Measurements from ENCODE around the gene KAT2B. TPM values are rescaled to one million over a fixed set of nuclear protein-coding genes. Genes with fewer than 3 reads are reported as not detected.

KAT2B gene
- polyA plus RNA-seq, 1 of the 3 experiments (the other 2 are of a cell fraction) = 2.1 TPM

DNA sequence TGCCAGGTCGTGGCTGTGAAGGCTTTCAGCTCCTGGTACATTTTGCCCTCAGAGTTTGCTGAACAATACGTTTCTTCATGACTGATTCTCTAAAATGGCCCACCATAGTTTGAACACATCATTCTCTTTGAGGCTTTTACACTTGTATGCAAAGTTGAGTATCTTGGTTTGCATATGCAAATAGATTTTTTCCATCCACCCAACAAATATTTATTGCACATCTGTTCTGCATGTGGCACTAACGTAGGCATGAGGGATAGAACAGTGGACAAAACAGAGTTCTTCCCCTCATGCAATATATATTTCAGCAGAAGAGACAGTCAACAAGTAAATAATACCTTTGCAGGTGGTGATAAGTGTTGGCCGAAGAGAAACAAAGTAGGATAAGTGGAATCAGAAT is 55.2 kb downstream of the KAT2B start:
- Histone ChIP-seq H3F3A (replicated peaks; ENCODE audit: insufficient read depth) (no peaks in the 10 kb centered on the region), H3K27ac (ENCODE audit: low read depth in 2 of 2, low read length in 1 of 2) (no peak overlapping the region), H4K20me1 (ENCODE audit: insufficient read depth) (no peaks in the 10 kb centered on the region), H3K79me2 (ENCODE audit: insufficient read depth) (no peaks in the 10 kb centered on the region), H2AFZ (ENCODE audit: low read depth) (no peak overlapping the region), H3K4me3 (ENCODE audit: low read depth in 2 of 2, low read length in 1 of 2) (no peak overlapping the region), H3K9ac (no peak overlapping the region), H3K9me2 (no peaks in the 10 kb centered on the region), H3K4me1 (ENCODE audit: control insufficient read depth in 1 of 2, insufficient read depth in 2 of 2, low read depth in 1 of 2, low read length in 1 of 2) (no peaks in the 10 kb centered on the region), H3K4me2 (no peak overlapping the region), H3K36me3 (replicated peaks in 1 of 2; ENCODE audit: control insufficient read depth in 1 of 2, insufficient read depth in 2 of 2, low read length in 1 of 2) (no peaks in the 10 kb centered on the region), H3K27me3 (ENCODE audit: insufficient read depth) (no peaks in the 10 kb centered on the region), H3K9me3 (no peaks in the 10 kb centered on the region)
- ChIA-PET CTCF (no interaction called here), POLR2A (no interaction called here)
- no peak for DNase-seq
- TF ChIP-seq SMC3 (IDR thresholded peaks at IDR 0.05; ENCODE audit: low read depth, low read length) (no peak), RCOR1 (IDR thresholded peaks at IDR 0.05; ENCODE audit: low read length) (no peak), CHD2 (IDR thresholded peaks at IDR 0.05; ENCODE audit: low read length, partially characterized antibody) (no peak)
- TF ChIP-seq, protein P1, sequence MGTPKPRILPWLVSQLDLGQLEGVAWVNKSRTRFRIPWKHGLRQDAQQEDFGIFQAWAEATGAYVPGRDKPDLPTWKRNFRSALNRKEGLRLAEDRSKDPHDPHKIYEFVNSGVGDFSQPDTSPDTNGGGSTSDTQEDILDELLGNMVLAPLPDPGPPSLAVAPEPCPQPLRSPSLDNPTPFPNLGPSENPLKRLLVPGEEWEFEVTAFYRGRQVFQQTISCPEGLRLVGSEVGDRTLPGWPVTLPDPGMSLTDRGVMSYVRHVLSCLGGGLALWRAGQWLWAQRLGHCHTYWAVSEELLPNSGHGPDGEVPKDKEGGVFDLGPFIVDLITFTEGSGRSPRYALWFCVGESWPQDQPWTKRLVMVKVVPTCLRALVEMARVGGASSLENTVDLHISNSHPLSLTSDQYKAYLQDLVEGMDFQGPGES (IDR thresholded peaks at IDR 0.05; ENCODE audit: low read depth, low read length) = no peak
- WGBS (ENCODE audit: low lambda C conversion rate) = 75% methylated on average over 4 of the region's 4 CpGs

DNA sequence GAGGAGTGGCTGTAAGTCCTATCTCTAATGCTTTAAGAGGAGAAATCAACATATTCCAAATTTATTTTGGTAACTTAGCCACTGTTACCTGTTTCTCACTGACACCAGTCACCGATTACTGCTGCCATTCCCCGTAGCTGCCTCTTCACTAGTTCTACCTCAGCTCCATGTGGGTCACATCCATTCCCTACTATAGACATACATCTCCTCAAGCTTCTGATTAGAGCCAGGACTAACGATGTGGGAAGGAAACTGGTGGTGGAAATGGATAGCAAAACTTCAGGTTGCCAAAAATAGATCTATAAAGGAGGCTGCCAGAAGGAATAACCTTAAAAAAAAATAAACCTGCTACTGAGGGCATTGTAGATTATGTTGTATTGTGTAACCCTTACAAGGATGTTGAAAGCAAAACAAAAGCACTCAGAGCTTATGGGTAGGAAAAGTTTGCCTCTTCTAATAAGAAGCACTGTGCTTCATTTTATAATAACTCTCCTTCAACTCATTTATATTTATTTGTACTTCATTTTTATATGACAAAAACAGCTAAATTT is 56.0 kb downstream of the KAT2B start:
- POLR2A ChIA-PET = no interaction called here
- no peak overlapping the region for H2AFZ ChIP-seq (ENCODE audit: low read depth)
- H3K9me3 ChIP-seq = no peaks in the 10 kb centered on the region
- H3K36me3 ChIP-seq (replicated peaks in 1 of 2; ENCODE audit: control insufficient read depth in 1 of 2, insufficient read depth in 2 of 2, low read length in 1 of 2) = no peaks in the 10 kb centered on the region
- H3K4me1 ChIP-seq (ENCODE audit: control insufficient read depth in 1 of 2, insufficient read depth in 2 of 2, low read depth in 1 of 2, low read length in 1 of 2) = no peaks in the 10 kb centered on the region
- H3K27ac ChIP-seq (ENCODE audit: low read depth in 2 of 2, low read length in 1 of 2) = no peak overlapping the region
- no peaks in the 10 kb centered on the region for H3K79me2 ChIP-seq (ENCODE audit: insufficient read depth)
- WGBS (ENCODE audit: low lambda C conversion rate) = 80% methylated on average over 3 of the region's 3 CpGs
- CTCF ChIA-PET = no interaction called here
- H3K4me2 ChIP-seq = no peak overlapping the region
- no peak for DNase-seq
- H4K20me1 ChIP-seq (ENCODE audit: insufficient read depth) = no peaks in the 10 kb centered on the region
- H3K4me3 ChIP-seq (ENCODE audit: low read depth in 2 of 2, low read length in 1 of 2) = no peak overlapping the region
- H3K27me3 ChIP-seq (ENCODE audit: insufficient read depth) = no peaks in the 10 kb centered on the region
- TF ChIP-seq TEAD4 (IDR thresholded peaks at IDR 0.05; ENCODE audit: borderline replicate concordance, insufficient read depth) (no peak), FOSL2 (IDR thresholded peaks at IDR 0.05; ENCODE audit: borderline replicate concordance, low read depth) (no peak), GATA2 (CRISPR knock-in tag; IDR thresholded peaks at IDR 0.05) (no peak), TCF12 (IDR thresholded peaks at IDR 0.05) (no peak), FOXJ3 (CRISPR knock-in tag; IDR thresholded peaks at IDR 0.05) (no peak)
- TF ChIP-seq, protein P2, sequence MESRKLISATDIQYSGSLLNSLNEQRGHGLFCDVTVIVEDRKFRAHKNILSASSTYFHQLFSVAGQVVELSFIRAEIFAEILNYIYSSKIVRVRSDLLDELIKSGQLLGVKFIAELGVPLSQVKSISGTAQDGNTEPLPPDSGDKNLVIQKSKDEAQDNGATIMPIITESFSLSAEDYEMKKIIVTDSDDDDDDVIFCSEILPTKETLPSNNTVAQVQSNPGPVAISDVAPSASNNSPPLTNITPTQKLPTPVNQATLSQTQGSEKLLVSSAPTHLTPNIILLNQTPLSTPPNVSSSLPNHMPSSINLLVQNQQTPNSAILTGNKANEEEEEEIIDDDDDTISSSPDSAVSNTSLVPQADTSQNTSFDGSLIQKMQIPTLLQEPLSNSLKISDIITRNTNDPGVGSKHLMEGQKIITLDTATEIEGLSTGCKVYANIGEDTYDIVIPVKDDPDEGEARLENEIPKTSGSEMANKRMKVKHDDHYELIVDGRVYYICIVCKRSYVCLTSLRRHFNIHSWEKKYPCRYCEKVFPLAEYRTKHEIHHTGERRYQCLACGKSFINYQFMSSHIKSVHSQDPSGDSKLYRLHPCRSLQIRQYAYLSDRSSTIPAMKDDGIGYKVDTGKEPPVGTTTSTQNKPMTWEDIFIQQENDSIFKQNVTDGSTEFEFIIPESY (IDR thresholded peaks at IDR 0.05; ENCODE audit: borderline replicate concordance, low read depth) = no peak
- TF ChIP-seq, protein P3, sequence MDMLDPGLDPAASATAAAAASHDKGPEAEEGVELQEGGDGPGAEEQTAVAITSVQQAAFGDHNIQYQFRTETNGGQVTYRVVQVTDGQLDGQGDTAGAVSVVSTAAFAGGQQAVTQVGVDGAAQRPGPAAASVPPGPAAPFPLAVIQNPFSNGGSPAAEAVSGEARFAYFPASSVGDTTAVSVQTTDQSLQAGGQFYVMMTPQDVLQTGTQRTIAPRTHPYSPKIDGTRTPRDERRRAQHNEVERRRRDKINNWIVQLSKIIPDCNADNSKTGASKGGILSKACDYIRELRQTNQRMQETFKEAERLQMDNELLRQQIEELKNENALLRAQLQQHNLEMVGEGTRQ (IDR thresholded peaks at IDR 0.05; ENCODE audit: borderline replicate concordance, low read depth, low read length) = no peak
- no peak overlapping the region for H3K9ac ChIP-seq
- H3K9me2 ChIP-seq = no peaks in the 10 kb centered on the region
- H3F3A ChIP-seq (replicated peaks; ENCODE audit: insufficient read depth) = no peaks in the 10 kb centered on the region

Data from SK-N-SH (cell line).